HG03521 (cell line): ENCODE data around the gene UBE2E3.

Source experiments
- ATAC-seq: cut with Tn5 transposase; IDR thresholded peaks from one replicate; pipeline ENCODE4 v1.9.1; 2021; ENCODE audit warnings: mild to moderate bottlenecking, moderate library complexity; ENCODE audit not compliant: unreplicated experiment

UBE2E3 gene

DNA sequence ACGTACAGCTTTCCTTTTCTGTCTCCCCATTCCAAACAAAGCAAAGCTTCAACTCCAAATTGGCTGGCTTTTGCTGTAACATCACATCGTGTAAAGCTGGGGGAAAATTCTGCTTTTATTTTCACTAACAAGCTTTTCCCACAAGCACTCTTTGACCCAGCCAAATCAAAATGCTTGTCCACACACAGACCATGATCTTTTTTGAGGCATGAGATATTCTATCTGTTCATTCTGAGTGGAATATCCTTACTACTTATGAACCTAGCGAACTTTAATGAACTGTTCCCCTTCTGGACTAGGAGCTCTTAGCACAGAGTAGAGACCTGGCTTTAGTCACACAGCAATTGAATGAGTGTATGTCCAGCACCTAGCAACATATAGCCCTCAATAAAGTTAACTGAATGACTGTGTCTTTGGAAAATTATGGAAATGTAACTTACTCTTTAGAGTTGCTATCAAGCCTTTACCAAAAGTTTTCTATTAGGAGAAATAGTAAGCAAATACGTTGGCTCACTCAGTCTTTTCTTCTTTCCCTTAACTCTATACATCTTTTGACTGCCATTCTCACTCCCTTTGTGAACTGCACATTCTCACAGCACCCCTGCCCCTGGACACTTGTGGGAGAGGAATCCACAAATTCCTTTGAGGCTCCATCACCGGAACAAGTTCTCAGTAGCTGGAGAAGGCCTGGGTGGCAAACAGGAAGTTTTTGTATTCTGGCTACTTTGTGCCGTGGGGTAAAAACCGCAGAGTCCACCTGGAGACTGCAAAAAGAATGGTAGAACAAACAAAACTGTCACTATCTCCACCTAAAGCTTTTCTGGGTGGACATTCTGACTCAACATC is 1.3 kb upstream of the UBE2E3 start:
- ATAC-seq = no peak

DNA sequence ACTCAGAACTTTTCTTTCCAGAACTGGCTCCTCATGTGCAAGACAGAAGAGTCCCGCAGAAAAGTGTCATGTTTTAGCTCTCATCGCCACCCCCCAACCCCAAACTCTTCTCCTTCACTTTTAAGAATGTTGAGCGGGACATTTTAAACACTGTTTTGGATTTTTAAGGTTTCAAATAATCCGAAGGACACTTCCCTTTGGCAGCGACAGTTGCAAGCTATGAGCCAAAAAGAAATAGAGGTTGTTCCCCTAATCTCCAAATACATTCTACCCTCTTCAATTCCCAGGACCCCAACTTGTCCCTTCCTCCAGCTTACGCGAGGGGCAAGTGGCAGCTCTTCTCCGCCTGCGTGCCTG is 678 bp upstream of the UBE2E3 start:
- ATAC-seq = no peak

DNA sequence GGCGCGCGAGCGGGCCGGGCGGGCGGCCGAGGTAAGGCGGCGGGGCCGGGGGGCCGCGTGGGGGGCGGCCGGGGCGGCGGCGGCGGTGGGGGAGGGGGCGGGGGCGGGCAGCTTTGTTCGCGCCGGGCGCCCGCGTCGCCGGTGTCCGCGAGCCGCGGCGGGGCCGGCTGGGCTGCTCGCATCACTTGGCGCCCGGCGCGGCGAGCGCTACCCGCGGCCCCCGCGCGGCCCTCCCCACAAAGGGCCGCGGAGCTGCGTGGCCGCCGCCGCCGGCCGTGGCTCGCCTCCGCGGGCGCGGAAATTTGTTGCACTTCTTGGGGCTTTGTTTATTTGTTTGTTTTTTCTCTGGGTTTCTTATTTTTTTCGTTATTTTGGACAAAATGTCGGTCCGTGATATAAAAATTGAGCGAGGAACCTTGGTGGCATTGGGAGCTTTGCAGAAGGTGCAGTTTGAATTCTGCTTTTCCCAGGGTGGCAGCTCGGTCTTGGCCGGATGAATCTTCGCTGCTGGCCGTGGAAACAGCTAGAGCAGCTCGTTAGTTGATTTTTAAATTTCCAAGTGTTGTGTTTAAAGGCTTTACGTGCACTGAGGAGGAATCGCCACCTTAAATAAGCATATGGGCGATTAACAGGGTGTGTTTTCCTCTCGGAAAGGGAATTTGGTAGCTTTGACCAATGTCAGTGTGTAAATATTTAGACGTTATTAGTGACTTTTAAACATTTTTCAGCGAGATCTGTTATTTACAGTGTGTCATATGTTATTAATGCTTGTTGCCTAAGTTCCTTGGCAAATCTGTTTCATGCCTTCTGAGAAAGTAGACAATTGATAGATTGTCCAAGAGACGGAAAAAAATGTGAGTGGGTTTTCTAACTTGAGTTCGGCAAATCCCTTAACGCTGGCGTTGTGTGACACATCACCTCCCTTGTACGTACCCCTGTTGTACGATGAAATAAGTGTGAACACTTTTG is 822 bp downstream of the UBE2E3 start:
- peak; percentile 14 for ATAC-seq

DNA sequence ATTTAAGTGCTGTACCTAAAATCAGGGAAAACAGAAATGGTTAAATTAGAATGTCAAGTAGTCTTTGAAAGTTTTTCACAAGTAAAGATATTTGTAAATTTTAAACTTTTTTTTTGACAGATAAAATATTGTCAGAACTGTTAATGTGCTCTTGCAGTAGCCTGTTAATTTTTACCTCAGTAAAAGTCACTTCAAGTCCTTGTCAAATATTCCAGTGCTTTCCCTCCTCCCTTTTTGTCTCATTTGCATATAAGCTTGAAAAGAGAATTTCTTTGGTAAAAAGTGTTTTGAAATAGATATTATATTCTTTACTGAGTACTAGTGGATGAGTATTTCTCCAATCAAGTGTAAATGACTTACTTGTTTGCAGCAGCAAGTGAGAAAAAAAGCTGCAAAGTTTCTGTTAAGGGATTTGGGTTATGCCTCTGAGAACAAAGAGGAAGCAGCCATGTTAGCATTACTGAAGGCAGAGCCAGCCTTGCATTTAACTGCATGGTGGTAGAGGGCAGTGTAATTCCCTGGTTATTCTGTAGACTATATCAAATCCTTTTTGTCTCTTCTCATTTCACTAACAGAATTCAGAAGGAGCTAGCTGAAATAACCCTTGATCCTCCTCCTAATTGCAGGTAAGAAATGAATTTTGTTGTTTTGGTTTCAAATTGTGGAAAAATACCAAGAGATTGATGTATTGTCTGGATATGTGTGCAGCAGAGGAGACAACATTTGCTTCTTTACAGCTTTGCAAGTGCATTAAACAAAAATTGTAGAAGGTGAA is 3.2 kb downstream of the UBE2E3 start:
- ATAC-seq = peak; percentile 14

DNA sequence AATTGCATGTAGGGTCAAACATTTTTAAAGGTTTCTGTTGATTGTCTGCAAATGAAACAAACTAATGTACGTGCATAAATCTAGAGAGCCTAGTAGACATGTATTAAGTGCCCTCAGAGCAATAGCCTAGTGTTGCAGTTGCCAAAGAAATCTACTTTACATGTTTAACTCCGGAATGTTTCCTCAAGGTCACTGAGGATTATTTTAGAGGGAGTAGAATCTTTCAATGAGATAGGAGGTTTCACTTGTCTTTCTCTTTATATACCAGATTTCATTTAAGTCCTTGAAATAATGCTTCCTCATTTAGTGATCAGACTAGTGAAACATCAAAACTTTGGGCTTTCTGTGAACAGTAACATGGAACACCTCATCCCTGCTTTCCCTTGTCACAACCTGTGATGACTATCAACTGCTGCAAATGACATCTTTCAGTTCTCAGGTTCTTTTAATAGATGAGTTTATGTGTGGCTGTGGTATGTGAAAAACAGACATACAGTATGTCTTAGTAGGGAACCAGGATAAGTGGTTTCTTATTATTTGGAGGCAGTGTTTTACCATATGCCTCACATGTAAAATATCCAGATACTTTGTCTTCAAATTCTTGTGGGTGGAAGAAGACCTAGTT is 5.5 kb downstream of the UBE2E3 start:
- no peak for ATAC-seq

DNA sequence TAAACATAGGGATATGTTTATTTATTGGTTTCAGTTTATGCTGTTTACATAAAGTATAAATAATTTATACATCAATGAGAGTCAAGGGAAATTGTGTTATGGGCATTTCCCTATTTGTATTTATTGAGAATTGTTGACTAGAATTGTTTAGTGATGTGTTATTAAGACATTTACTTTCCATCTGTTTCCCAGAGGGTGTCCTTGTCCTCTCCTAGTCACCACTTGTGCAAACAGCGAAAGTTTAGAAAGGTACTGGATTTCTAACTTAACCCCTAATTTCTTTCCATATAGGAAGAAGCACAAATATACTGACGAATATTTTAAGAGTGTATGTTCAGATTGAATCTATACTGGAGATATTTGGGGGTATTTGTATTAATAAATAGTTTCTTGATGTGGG is 6.7 kb downstream of the UBE2E3 start:
- ATAC-seq = no peak

DNA sequence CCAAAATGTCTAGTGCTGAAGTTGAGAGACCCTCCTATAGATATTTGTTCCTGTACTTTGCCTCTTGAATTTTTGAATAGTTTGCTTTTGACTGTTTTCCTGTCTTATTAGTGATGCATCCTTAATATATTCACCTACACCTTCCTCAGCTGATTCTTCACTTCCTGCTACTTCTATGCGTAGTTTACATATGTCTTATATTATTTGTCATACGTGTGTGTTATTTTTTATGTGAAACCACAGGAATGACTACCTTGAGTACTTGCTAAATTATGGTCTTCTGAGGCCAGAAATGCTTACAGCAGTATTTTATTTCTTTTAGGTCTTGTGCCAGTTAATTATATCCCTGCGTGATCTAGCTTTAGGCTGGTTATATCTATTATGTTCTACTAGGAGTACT is 9.9 kb downstream of the UBE2E3 start:
- ATAC-seq = no peak

DNA sequence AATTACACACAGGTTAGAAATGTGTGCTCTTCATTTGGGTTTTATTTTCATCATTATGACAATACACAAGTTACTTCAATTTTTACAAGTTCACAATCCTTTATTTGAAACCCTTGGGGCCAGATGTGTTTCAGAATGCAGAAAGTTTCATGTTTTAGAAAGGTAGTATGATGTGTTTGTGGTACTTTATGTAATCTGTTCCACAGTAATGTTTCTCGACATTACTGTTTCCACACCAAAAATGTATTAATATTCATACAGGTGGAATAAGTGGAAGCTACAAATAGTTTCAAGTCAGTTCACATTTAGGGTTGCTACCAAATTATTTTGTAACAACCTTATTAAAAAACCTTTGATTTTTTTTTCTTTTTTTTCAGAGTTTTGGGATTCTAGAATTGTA is 10.4 kb downstream of the UBE2E3 start:
- no peak for ATAC-seq

DNA sequence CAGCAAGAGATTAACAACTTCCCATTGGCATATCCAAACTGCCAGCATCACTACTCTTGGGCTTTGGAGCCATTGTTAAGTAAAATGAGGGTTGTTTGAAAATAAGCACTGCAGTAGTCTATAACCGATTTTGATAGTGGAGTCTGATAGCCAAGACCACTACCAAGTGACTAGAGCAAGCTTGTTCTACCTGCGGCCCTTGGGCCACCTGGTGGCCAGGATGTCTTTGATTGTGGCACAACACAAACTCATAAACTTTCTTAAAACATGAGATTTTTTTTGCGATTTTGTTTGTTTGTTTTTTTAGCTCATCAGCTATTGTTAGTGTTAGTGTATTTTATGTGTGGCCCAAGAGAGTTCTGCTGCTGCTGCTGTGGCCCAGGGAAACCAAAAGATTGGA is 11.0 kb downstream of the UBE2E3 start:
- no peak for ATAC-seq

DNA sequence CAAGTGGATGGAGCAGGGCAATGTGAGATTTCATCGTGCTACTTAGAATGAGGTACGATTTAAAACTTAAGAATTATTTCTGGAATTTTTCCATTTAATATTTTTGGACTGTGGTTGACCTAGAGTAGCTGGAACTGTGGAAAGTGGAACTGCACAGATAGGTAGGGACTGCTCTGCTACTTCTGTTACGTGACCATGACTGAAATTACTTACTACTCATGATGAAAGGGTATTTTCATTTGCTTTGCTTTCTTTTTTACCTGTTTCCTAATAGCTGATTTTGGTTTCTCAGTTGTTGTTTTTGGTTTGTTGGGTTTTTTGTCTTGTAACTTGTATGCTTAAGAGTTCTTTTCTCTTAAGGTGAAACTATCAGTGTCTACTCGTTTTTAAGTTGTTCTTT is 11.4 kb downstream of the UBE2E3 start:
- peak; percentile 71 for ATAC-seq

DNA sequence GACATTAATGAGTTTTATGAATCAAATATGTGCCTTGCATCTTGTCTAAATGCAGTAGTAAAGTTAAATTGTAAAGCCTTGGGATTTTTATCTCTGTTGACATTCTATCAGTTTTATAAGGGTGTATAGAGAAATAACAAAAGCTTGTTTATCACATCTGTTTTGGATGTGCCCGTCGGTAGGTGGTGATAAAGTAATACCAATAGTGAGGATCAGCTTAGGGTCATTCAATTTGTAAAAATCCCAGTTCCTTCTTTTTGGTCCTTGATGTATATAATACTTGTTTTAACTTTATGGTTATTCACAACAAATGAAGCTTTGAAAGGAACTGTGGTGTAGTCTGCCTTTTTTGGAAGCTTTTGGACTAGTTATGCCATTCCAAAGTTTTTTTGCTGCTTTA is 12.6 kb downstream of the UBE2E3 start:
- ATAC-seq = no peak

DNA sequence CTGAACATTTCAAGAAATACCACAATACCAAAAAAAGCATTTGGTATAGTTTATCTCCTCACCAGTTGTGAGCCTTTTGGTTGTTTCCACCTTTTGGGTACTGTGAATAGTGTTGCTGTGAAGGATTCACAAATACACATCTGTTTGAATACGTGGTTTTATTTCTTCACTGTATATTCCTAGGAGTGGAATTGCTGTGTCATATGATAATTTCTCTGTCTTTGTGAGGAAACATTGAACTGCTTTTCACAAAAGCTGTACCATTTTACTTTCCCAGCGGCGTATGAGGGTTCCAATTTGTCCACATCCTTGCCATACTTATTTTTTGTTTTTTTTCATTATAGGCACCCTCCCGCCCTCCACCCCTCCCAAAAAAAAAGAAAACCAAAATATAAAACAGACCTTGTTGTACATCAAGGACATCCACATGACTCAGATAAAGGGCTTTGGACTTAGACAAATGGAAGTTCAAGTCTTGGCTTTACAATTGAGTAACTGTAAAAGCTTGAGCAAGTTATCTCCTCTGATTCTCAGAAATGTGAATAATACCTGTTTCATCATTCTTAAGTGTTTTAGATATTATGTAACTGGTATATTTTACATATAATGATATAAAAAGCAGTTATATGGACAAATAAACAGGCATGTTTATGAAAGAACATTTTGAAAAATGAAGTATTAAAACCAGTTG is 19.0 kb downstream of the UBE2E3 start:
- no peak for ATAC-seq

DNA sequence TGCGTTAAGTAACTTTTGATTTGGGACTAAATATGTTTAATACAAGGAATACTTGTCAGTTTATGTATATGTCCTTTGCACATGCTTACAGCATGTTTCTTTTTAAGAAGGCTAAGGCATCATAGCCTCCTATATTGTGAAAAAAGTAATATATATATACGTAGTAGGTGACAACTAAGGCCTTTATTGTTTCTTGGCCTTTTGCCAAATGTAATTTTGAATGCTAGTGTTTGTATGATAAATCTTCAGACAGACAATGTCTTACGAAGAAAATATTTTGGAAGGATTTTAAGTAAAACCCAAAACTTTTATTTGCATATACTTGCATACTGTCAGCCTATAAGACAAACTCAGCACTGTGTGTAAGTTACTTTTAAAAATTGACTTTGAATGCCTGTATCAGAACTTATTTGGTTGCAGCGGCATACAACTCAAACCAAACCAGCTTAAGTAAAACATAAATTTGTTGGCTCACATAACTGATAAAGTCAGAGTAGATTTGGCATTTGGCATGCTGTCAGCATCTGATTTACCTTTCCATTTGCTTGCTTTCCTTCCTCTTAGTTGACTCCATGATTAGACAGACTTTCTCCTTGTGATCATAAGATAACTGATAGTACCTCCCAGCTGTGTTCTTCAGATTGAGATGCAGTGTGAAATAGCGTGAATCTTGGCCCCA is 24.4 kb downstream of the UBE2E3 start:
- no peak for ATAC-seq

DNA sequence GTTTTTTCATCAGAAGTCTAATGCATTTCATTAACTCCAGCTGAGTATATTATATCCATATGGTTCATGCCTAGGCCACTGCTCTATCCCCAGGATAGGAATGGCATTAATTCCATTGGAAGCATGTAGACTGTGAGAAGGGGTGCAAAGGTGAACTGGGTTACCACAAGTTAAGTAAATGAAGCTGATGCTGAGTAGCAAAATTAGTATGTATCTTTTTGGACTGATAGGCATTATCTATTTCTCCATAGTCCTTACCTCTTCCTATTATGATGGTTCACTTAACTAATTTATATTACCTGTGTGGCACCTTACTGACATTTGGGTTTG is 24.9 kb downstream of the UBE2E3 start:
- no peak for ATAC-seq

DNA sequence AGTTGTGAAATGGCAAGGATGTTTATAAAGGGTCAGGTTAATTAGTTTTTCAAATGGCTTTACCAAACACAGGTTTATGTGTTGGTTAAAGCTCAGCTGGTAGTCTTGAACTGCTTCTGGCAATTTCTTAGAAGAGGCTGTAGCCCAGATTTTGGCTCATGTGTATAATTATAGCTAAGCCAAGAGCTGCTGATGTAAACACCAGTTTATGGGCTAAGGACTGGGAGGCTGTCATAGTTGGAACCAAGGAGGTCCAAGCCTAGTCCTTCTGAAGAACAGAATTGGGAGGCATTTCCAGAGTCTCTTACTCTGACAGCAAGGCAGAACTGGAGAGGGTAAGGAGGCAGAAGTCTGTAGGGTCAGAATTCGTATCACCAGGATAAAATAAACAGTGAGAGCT is 25.4 kb downstream of the UBE2E3 start:
- no peak for ATAC-seq

DNA sequence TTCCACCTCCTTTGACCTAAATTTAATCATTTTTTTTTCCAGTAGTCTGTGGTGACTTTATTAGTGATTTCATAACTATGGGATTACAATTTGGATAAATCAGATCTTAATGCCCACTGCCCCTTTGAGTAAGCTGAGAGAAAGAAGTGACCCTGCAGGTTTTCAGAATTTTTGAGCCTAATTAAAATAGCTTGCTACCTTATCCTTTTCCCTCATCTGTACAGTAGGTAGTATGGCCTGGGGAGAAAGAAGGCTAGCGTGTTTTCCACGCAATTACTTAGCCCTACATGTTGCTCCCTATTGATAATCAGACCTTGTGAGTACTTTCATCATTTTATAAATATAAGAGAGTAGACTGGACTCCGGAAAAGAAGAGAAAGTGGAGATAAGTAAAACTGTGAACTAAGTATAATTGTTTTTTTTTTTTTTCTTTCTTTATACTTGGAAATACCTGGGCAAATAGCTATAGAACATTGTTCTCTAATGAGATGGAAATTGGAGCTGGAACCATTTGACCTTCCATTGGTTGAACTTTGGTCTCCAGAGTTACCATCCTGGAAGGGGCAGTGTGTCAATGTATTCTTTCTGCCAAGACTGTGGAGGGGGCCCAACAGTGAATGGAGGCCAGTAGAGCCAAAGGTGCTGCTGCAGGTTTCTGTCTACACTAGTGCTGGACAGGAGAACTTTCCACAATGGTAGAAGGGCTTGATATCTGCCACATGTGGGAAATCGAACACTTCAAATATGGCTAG is 26.9 kb downstream of the UBE2E3 start:
- ATAC-seq = no peak

DNA sequence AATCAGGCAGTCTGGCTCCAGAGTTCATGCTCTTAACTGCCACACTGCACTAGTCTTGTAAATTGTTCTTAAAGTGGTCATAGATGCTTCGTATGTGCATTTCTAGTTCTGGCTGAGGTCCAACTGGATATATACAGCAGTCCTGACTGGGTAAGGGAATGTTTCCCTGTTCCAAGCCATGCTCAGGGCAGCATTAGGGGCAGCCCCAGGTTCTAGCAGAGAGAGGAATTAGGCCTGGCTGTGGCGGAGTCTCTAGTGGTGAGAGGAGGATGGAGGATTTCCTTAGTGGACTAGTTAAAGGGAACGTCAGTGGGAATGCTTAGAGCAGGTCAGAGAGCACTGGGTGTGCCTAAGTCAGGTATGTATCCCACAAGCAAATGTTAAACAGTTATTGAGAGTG is 28.0 kb downstream of the UBE2E3 start:
- no peak for ATAC-seq

DNA sequence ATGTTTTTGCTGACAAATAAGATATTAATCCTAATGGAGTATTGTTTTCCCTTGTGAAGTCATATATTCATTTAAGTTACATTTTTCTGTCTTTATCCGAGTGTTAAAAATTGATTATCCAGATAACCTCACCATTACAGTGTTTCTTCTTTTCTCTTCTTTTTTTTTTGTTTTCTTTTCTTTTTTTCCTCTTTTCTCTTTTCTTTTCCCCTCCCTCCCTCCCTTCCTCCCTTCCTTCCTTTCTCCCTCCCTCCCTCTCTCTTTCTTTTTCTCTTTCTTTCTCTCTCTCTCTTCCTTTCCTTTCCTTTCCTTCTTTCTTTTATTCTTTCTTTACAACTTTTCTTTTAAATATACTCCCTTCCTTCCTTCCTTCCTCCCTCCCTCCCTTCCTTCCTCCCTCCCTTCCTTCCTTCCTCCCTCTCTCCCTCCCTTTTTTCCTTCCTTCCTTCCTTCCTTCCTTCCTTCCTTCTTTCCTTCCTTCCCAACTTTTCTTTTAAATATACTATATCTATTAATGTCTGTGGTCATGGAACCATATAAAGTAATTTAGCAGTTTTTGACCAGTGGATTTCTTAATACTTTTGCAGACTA is 40.9 kb downstream of the UBE2E3 start:
- ATAC-seq = no peak

DNA sequence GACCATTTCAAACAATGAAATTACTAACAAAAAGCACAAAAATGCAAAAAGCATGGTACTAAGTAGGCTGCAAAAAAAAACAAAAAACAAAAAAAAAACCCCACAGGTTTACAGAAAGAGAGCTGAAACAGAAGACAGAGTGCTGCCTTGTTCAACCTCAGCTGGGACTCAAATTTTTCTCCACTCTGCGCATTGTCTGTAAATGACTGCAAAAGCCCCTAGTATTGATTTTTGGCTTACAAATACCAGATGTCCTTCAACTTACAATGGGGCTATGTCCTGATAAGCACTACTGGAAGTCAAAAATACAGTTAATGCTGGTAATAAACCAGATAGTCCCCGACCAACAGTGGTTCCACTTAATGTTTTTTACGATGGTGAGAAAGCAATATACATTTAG is 42.2 kb downstream of the UBE2E3 start:
- ATAC-seq = no peak
